K562 (cell line): ENCODE results near the gene STX1B. TPM values are rescaled to one million over a fixed set of nuclear protein-coding genes. Genes with fewer than 3 reads are reported as not detected.
A peak's percentile ranks its signal among the peaks of the same experiment; 100 is the strongest.

ENCODE experiments used
- DLX4 ChIP-seq: fragments of 250-450 bp; sonication (Bioruptor Pico); IDR thresholded peaks from 2 replicates; pipeline ENCODE4 v1.6.1; 2021; ENCODE audit warnings: mild to moderate bottlenecking
- E2F1 ChIP-seq: sonication (generic); formaldehyde crosslinking; IDR thresholded peaks from 2 replicates; pipeline ENCODE4 v1.8.1; 2023; ENCODE audit warnings: mild to moderate bottlenecking, missing genetic modification reagents, moderate library complexity
- HINFP ChIP-seq: fragments of 450-650 bp; conservative IDR thresholded peaks from 2 replicates; pipeline ENCODE4 v1.6.1; 2016; ENCODE audit warnings: missing genetic modification characterization, low read depth, mild to moderate bottlenecking, control low read depth, missing compliant biosample characterization
- HIVEP1 ChIP-seq: fragments of 250-450 bp; sonication (Bioruptor Pico); IDR thresholded peaks from 2 replicates; pipeline ENCODE4 v1.4.0; 2020; ENCODE audit warnings: mild to moderate bottlenecking
- MYNN ChIP-seq, 2 experiments: sonication (generic); formaldehyde crosslinking in 1 of 2; IDR thresholded peaks; 2 replicates each; pipeline versions ENCODE4 v1.5.0 to v1.6.1; 2016 to 2020; ENCODE audit warnings: antibody characterized with exemption in 1 of 2, missing genetic modification reagents in 1 of 2
- POLR2A ChIP-seq: fragments of 450-650 bp; conservative IDR thresholded peaks from 2 replicates; pipeline ENCODE4 v1.6.1; 2016
- PPARD ChIP-seq: fragments of 250-450 bp; sonication (Bioruptor Pico); IDR thresholded peaks from 2 replicates; pipeline ENCODE4 v1.8.0; 2022; ENCODE audit warnings: inconsistent platforms, mild to moderate bottlenecking, moderate library complexity
- RBFOX2 ChIP-seq: fragments of 200-400 bp; formaldehyde crosslinking; IDR thresholded peaks from 2 replicates; pipeline ENCODE4 v1.6.1; 2017; ENCODE audit warnings: low read depth, mild to moderate bottlenecking, low read length, moderate library complexity
- RBM25 ChIP-seq: fragments of 200-400 bp; formaldehyde crosslinking; IDR thresholded peaks from 2 replicates; pipeline ENCODE4 v1.6.1; 2018; ENCODE audit warnings: low read length, low read depth, moderate library complexity; ENCODE audit not compliant: severe bottlenecking
- RREB1 ChIP-seq: fragments of 250-450 bp; sonication (Bioruptor Pico); IDR thresholded peaks from 2 replicates; pipeline ENCODE4 v1.4.0; 2020
- SRSF7 ChIP-seq: fragments of 200-400 bp; formaldehyde crosslinking; optimal IDR thresholded peaks from 2 replicates; pipeline ENCODE3; 2017; ENCODE audit warnings: mild to moderate bottlenecking, low read depth, low read length
- TGIF2 ChIP-seq: sonication (generic); formaldehyde crosslinking; IDR thresholded peaks from 2 replicates; pipeline ENCODE4 v1.8.1; 2022; ENCODE audit warnings: mild to moderate bottlenecking, missing genetic modification reagents, moderate library complexity
- XRCC4 ChIP-seq: IDR thresholded peaks from one replicate; pipeline ENCODE4 v1.6.1; 2011; ENCODE audit not compliant: insufficient read depth, insufficient read length; ENCODE audit errors: extremely low read depth
- ZNF280B ChIP-seq: fragments of 250-450 bp; sonication (Bioruptor Pico); IDR thresholded peaks from 2 replicates; pipeline ENCODE4 v1.5.1; 2021; ENCODE audit warnings: mild to moderate bottlenecking
- polyA plus RNA-seq, 8 experiments: library from polyadenylated mRNA; depleted of rRNA in 4 of 8; stranded (reverse) in 5 of 8; unstranded in 3 of 8; fragments of >200 nt; fragmentation: Nextera tagmentation in 2 of 8; fragmentation: Illumina TruSeq in 1 of 8; extraction: Ambion mirVana in 2 of 8; extraction: Trizol in 1 of 8; gene quantifications; 2 replicates each; pipeline versions ENCODE4 v1.2.1 to v1.2.3, GENCODE V29; 2011 to 2014; ENCODE audit warnings: inconsistent platforms in 1 of 8, missing spikeins in 1 of 8
- total RNA-seq, 7 experiments: library from RNA; depleted of rRNA in 6 of 7; stranded (reverse); fragments of >200 nt in 6 of 7; fragmentation: Illumina TruSeq in 2 of 7; extraction: Trizol in 2 of 7; gene quantifications; 2 replicates each; pipeline versions ENCODE4 v1.2.1 to v1.2.3, GENCODE V29; 2011 to 2021; ENCODE audit warnings: low replicate concordance in 1 of 7

The STX1B gene
- total and polyA plus RNA-seq, 9 of the 15 experiments (the other 6 are each of a cell fraction or from before 2014, with no cell fraction given) = 0.07 to 2.5 (median 0.86) TPM

- TF ChIP-seq E2F1 (CRISPR knock-in tag) (no peak), ZNF280B (CRISPR knock-in tag) (no peak), SRSF7 (no peak), PPARD (CRISPR knock-in tag) (no peak), HINFP (tag) (no peak), HIVEP1 (CRISPR knock-in tag) (no peak), RBFOX2 (peak; percentile 73), TGIF2 (CRISPR knock-in tag) (no peak), RREB1 (CRISPR knock-in tag) (peak; percentile 75), MYNN (IDR thresholded peaks at IDR 0.05) (peak; percentile 56; the same call in 1 of the 2 replicates), MYNN (CRISPR knock-in tag; IDR thresholded peaks at IDR 0.05) (no peak), RBM25 (no peak), POLR2A (peak; percentile 94), DLX4 (no peak), XRCC4 (no peak)
These were observed 60.6 kb downstream of the STX1B start (continued) for GRCh38 chr16:30949650-30950515.
